Measurements from ENCODE around the gene ZFYVE26. TPM values are rescaled to one million over a fixed set of nuclear protein-coding genes. Genes with fewer than 3 reads are reported as not detected.
A peak's percentile ranks its signal among the peaks of the same experiment; 100 is the strongest.
"Not testable (repeated sequence)": the region's sequence is repeated elsewhere in the genome, so short reads cannot be mapped to it uniquely, and the experiment has no call there.

The ZFYVE26 gene
- total RNA-seq, 2 donors from 2014 or later: 19.9 to 20.7 TPM

DNA sequence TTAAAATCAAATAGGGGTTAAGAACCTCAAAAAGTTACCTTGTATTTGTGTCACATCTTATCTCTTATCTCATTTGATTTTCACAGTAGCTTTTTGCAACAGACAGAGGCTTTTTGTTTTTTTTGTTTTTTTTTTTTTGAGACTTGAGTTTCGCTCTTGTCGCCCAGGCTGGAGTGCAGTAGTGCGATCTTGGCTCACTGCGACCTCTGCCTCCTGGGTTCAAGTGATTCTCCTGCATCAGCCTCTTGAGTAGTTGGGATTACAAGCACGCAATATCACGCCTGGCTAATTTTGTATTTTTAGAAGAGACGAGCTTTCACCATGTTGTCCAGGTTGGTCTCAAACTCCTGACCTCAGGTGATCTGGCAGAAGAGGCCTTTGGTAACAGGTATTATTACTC, 89.0 kb downstream of the ZFYVE26 start:
- ATAC-seq (no peak), DNase-seq (no peak)
- intact Hi-C loops (cut with DNase I, micrococcal nuclease): no loop called here

DNA sequence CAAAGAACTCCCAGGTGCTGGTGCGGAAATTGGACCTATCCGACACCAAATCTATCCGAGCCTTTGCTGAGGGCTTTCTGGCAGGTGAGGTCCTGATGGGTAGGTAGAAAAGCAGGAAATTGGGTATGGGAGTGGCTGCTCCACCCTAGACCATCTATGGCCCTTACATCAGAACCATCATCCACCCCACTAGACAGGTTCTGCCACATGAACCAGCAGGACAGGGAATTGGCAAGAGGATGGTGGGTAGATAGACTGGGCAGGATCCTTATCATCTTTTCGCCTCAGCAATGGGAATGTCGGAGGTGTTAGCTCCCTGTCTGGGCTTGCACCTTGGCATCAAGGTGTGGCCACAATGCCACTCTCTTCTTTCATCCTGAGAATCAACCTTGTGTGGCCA, 91.2 kb downstream of the ZFYVE26 start:
- intact Hi-C loops (cut with DNase I, micrococcal nuclease): no loop called here
- ATAC-seq (no peak), DNase-seq (no peak)

DNA sequence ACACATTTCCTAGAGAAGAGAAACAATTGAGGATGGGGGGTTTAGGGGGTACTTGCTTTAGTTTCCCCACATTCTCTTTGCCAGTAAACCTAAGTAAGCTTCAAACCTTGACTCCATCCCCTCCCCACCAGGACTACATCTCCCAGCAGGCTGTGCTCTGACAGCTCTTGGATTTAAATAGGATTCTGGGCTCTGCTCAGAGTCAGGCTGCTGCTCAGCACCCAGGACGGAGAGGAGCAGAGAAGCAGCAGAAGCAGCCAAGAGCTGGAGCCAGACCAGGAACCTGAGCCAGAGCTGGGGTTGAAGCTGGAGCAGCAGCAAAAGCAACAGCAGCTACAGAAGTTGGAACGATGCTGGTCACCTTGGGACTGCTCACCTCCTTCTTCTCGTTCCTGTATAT, 94.1 kb downstream of the ZFYVE26 start:
- DNase-seq (peak; percentile 16 to 57), ATAC-seq (peak; percentile 31)
- intact Hi-C loops (cut with DNase I, micrococcal nuclease): no loop called here

DNA sequence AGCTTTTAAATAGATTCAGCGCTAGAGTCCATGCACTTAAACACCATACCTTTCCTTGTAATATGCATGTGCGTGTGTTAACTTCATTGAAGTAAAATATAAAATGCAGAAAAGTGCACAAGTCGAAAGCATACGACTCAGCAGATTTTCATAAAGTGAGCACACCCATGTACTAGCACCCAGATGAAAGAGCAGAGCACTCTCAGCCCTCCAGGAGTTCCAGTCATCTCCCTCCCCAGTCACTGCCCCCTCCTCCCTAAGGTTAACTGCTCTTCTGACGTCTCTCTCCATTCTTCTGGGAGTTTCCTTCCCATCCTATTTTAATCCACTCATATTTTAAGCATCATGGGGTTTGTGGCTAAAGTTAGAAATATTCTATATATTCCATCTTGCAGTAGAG, 94.5 kb downstream of the ZFYVE26 start:
- ATAC-seq (no peak), DNase-seq (no peak)
- intact Hi-C loops (cut with DNase I, micrococcal nuclease): no loop called here

DNA sequence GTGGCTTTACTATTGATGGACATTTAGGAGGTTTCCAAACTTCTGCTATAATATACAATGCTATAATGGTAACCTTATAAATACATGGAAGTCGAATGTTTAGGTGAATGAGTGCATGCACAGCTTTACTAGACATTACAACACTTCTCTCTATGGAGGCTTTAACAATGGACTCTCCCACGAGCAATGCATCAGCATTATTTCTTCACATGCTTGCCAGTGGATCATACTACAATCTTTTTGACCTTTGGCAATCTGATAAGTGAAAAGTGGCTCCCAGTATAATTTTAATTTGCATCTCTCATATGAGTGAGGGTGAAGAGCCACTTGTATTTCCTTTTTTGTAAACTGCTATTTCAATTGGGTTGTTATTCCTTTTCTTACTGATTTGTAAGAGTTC, 96.5 kb downstream of the ZFYVE26 start:
- no peak for DNase-seq
- intact Hi-C loops (cut with DNase I, micrococcal nuclease): no loop called here
- no peak for ATAC-seq

DNA sequence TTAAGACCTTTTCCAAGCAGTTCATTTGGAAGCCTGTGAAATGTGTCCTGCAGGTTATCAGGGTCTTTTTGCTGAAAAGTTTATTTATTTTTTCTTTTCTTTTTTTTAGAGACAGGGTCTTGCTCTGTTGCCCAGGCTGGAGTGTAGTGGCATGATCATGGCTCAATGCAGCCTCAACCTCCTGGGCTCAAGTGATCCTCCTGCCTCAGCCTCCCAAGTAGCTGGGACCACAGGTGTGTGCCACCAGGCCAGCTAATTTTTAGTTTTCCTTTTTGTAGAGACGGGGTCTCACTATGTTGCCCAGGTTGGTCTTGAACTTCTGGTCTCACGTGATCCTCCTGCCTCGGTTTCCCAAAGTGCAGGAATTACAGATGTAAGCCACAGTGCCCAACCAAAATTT, 97.0 kb downstream of the ZFYVE26 start:
- ATAC-seq; DNase-seq; intact Hi-C loops (cut with DNase I, micrococcal nuclease): not testable (repeated sequence)

DNA sequence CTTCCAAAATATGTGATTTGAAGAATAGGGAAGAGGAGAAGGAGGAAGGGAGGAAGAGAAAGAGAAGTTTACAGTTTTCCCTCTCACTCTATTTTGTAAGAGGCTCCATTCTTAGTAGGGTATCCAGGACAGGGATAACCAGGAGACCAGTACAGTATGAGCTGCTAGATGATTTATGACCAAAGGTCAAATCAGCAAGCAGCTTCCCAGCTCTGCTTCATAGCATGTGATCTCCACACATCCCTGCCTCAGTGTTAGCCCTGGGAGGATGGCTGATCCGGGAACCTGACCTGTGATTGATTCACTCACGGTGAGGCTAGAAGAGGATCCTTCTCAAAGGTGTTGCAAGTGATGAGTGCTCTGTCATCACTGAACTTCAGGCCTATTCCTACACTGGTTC, 98.1 kb downstream of the ZFYVE26 start:
- DNase-seq: no peak
- intact Hi-C loops (cut with DNase I, micrococcal nuclease): no loop called here
- no peak for ATAC-seq

DNA sequence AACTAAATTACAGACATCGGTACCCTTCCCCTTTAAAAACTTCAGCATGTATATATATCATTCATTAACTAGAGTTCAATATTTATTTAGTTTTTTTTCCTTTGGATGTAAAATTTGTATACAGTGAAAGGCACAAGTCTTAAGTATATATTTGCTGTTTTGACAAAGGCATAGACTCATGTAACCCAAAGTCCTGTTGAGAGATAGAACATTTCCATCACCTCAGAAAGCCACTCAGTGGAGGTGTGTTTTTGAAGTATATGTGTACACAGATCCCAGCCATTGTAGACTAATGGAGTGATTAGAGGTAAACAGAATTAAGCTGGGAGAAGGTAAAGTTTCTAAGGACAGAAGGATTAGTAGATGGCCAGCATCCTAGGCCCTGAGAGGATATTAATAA, 99.3 kb downstream of the ZFYVE26 start:
- intact Hi-C loops (cut with DNase I, micrococcal nuclease): no loop called here
- ATAC-seq (no peak), DNase-seq (no peak)

DNA sequence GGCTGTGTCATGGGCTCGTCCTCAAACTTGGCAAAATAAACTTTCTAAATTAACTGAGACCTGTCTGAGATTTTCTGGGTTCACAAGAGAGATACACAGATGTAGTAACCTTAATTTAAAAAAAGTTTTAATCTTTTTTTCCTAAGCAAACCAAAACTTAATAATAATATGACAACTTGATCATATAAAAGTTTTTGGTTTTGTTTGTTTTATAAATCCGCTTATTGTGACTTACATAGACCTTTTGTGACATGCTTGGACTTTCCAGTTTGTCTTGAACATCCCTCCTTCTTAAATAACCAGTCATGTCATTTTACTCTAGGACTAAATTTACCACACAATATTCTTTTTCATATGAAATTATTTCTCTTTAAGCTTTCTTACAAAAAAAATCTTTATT, 106.2 kb downstream of the ZFYVE26 start:
- ATAC-seq: no peak
- intact Hi-C loops (cut with DNase I, micrococcal nuclease): no loop called here
- DNase-seq: no peak

DNA sequence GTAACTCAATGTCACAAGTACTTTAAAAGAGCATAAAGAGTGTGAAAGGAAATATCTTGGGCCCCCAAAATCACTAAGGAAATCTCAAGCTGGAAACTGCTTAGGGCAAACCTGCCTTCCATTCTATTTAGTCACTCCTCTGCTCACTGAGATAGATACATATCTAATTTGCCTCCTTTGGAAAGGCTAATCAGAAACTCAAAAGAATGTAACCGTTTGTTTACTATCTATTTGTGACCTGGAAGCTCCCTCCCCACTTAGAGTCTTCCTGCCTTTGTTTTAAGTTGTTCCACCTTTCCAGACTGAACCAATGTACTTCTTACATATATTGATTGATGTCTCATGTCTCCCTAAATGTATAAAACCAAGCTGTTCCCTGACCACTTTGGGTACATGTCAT, 106.6 kb downstream of the ZFYVE26 start:
- not testable (repeated sequence) for DNase-seq, ATAC-seq
- intact Hi-C loops (cut with DNase I, micrococcal nuclease): loop anchor here in 1 of 2 donors (10.0 kb wide), 1 partner anchor 125 kb away; no protein-coding TSS in a partner anchor

DNA sequence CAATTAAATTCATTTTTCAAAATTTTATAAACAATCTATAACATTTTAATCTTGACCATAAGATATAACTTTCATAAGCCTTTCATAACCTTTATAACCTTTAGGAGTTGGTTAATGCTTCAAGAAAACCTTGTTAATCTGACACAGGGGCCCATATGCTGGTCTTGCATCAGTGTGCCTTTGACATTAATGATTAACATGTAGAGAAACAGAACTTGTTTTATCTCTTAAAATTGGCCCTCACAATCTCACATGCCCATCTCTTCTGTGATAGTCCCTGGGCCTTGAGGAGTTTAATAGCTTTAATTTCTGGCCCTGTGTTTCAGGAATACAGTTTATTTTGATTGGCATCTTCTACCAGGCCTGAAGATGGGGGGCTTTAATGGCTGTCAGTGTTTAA, 107.0 kb downstream of the ZFYVE26 start:
- intact Hi-C loops (cut with DNase I, micrococcal nuclease): loop anchor here in 1 of 2 donors (10.0 kb wide), 1 partner anchor 125 kb away; no protein-coding TSS in a partner anchor
- DNase-seq, ATAC-seq: not testable (repeated sequence)

DNA sequence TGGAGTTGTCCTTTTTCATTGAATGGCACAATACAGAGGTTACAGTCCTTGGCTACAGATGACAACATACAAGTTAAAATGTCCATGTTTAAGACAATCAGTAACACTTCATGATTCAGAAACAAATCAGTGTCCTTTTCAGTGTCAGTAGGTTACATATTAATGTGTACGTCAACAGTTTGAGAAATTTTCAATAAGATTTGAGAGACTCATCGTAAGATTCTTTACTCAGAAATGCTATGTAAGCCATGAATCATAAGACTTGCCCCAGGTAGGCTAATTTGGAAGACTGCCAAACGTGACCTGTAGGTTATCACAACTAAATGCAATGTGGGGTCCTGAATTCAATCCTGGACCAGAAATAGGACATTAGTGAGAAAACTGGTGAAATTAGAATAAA, 111.2 kb downstream of the ZFYVE26 start:
- no peak for ATAC-seq
- no peak for DNase-seq
- intact Hi-C loops (cut with DNase I, micrococcal nuclease): loop anchor here in 1 of 2 donors (10.0 kb wide), 1 partner anchor 120 kb away; no protein-coding TSS in a partner anchor

DNA sequence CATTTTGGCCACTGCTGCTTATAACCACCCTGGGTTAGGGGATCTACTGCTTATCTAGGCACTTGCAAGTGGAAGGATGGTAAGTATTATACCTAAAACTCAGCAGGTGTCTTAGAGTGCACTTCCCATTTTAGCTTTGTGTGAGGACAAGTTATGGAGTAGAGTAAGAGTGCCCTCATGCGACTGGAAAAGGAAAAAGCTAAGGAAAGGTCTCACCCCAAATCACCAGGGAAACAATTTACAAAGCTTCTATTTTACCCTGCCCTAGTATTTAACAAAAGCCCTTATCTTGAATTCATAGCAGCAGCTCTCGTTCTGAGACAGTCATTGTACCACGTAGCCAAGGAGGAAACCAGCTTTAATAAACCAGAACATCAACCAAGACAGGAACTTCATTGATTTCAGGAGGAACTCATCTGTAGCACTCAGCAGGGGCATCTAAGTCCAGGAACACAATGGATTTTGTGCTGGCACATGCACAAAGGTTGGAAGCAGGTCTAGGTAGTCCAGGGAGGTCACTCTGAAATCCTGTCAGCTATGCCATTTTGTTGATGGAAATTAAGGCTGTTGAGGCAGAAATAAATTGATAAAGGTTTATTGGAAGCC, 111.8 kb downstream of the ZFYVE26 start:
- no peak for DNase-seq
- intact Hi-C loops (cut with DNase I, micrococcal nuclease): loop anchor here in 1 of 2 donors (10.0 kb wide), 1 partner anchor 120 kb away; no protein-coding TSS in a partner anchor
- peak; percentile 92 for ATAC-seq

DNA sequence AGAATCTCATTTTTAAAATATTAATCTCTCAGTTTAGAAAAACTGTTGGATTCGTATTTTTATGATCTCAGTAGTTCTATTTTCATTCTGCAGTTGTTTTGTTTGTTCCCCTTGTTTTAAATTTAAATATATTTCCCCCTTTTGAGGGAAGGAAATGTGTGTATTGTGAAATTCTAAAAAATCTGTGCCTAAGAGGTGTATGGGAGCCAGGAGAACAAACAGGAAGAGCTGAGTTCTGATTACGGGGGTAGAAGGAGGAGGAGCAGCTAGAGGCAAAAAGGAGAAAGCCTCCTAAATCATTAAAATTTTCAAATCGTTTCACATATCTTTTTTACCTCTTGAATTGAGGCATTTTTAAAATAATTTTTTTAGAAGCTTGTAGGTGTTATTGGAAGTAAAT, 112.4 kb downstream of the ZFYVE26 start:
- intact Hi-C loops (cut with DNase I, micrococcal nuclease): loop anchor here in 1 of 2 donors (10.0 kb wide), 1 partner anchor 119 kb away; no protein-coding TSS in a partner anchor
- DNase-seq: no peak
- ATAC-seq: no peak

DNA sequence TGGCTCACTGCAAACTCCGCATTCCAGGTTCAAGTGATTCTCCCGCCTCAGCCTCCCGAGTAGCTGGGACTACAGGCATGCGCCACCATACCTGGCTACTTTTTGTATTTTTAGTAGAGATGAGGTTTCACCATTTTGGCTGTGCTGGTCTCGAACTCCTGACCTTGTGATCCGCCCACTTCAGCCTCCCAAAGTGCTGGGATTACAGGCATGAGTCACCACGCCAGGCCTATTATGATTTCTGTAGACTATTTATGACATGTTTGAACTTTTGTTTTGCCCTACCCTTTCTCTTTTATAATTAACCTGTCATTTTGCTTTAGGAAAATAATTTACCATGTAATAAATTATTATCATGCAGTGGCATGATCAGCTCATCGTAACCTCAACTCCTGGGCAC, 114.9 kb downstream of the ZFYVE26 start, which contains the start of gene RDH12:
Gene RDH12 (plus strand): TSS at position 395 of the 400 bp plus-strand sequence. CDS start 20,757 bp downstream, outside the sequence.
- intact Hi-C loops (cut with DNase I, micrococcal nuclease): loop anchor here in 1 of 2 donors (10.0 kb wide), 1 partner anchor 117 kb away; no protein-coding TSS in a partner anchor
- not testable (repeated sequence) for DNase-seq, ATAC-seq

DNA sequence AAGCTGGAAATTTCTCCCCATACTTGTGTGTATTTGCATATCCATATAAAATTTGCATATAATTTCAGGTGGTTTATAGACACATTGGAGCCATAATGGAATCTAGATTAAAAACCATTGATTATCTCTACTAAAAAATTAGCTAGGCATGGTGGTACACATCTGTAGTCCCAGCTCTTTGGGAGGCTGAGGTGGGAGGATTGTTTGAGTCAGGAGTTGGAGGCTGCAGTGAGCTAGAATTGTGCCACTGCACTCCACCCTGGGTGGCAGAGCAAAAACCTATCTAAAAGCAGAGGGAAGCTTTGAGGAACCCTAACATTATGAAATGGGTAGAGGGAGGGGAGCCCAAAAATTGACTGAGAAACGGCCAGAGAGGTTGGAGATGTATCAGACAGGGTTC, 118.2 kb downstream of the ZFYVE26 start:
- no peak for DNase-seq
- ATAC-seq: no peak
- intact Hi-C loops (cut with DNase I, micrococcal nuclease): no loop called here

DNA sequence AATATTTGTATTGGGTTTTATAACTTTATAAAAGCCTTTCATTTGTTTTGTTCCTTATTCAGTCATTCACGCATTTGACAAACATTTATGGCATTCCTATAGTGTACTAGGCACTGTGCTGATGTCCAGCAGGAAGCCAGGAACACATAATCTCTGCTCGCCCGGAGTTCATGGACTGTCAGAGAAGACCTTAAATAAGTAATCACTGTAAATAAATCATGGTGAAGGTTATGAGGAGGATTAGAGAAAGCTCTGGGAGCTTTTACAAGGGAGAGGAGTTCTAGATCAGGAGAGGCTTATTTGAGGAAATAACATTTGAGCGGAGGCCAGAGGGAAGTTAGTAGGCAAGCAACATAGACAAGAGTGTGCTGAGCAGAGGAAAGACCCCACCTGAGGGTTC, 119.4 kb downstream of the ZFYVE26 start:
- no peak for ATAC-seq
- no peak for DNase-seq
- intact Hi-C loops (cut with DNase I, micrococcal nuclease): no loop called here

All from left colon (tissue), 2 donors.